ENCODE results near the gene AIDA. TPM values are rescaled to one million over a fixed set of nuclear protein-coding genes. Genes with fewer than 3 reads are reported as not detected.

Gene AIDA
- total RNA-seq, 1 experiment from 2014 or later: 73.1 TPM

- no TSS peak for BruUV-seq (replicated peaks)
- H3K4me3 ChIP-seq (ENCODE audit: low read depth in 2 of 2, low read length in 2 of 2): no peak overlapping the region
Measured at GRCh38 chr1:222754366-222755139, 42.3 kb upstream of the AIDA start.

GRCh38 chr1:222751255-222751654, 39.0 kb upstream of the AIDA start:
- Histone ChIP-seq H3K27ac (ENCODE audit: low read length) (no peak overlapping the region), H3K36me3 (ENCODE audit: control insufficient read depth, insufficient read depth, low read length) (no peaks in the 10 kb centered on the region), H3K9me3 (ENCODE audit: control insufficient read depth, insufficient read depth, low read depth, low read length) (no peaks in the 10 kb centered on the region), H3K27me3 (ENCODE audit: control insufficient read depth, insufficient read depth, low read length) (no peaks in the 10 kb centered on the region), H3K4me3 (ENCODE audit: low read depth in 2 of 2, low read length in 2 of 2) (no peak overlapping the region), H3K4me1 (ENCODE audit: control insufficient read depth, insufficient read depth, low read length) (no peaks in the 10 kb centered on the region)
- POLR2A ChIA-PET: interaction anchor here (0.6 kb wide), 1 partner anchor 11 kb away, joined by 7 read pairs; no protein-coding TSS in a partner anchor
- in situ Hi-C loops (cut with HindIII; ENCODE audit: low pct_unique_long_range_greater_than_20kb, low sequenced_read_pairs): no loop called here
- DNase-seq (ENCODE audit: low read depth, low spot score) (no peak), ATAC-seq (no peak)
- no TSS peak for BruUV-seq (replicated peaks)
- intact Hi-C loops (cut with micrococcal nuclease; ENCODE audit: unreplicated experiment): no loop called here
- CTCF ChIA-PET: no interaction called here
- TF ChIP-seq REST (IDR thresholded peaks at IDR 0.05; ENCODE audit: insufficient read depth in 1 of 2, low read depth in 2 of 2, low read length in 1 of 2): no peak
- no peak for TF ChIP-seq TCF7L2 (IDR thresholded peaks at IDR 0.05; ENCODE audit: low read depth, low read length)

More at GRCh38 chr1:222754366-222755139, 42.3 kb upstream of the AIDA start:
- ATAC-seq (peak; percentile 96), DNase-seq (ENCODE audit: low read depth, low spot score) (peak; percentile 35)
- ChIA-PET POLR2A (no interaction called here), CTCF (interaction anchor here (0.9 kb wide), 1 partner anchor 15 kb away, joined by 3 read pairs; no protein-coding TSS in a partner anchor)
- H3K27ac ChIP-seq (ENCODE audit: low read length): no peak overlapping the region
- intact Hi-C loops (cut with micrococcal nuclease; ENCODE audit: unreplicated experiment): no loop called here
- H3K9me3 ChIP-seq (ENCODE audit: control insufficient read depth, insufficient read depth, low read depth, low read length): no peaks in the 10 kb centered on the region
- H3K4me1 ChIP-seq (ENCODE audit: control insufficient read depth, insufficient read depth, low read length): no peaks in the 10 kb centered on the region
- TF ChIP-seq SIN3A (IDR thresholded peaks at IDR 0.05; ENCODE audit: borderline replicate concordance, insufficient read depth, low read depth, low read length): no peak
- no peak for TF ChIP-seq TCF7L2 (IDR thresholded peaks at IDR 0.05; ENCODE audit: low read depth, low read length)
- TF ChIP-seq CTCF (IDR thresholded peaks at IDR 0.05): no peak
- no peak for TF ChIP-seq POLR2AphosphoS5 (IDR thresholded peaks at IDR 0.05; ENCODE audit: low read depth, low read length)
- TF ChIP-seq REST (IDR thresholded peaks at IDR 0.05; ENCODE audit: insufficient read depth in 1 of 2, low read depth in 2 of 2, low read length in 1 of 2): no peak
- no peaks in the 10 kb centered on the region for H3K36me3 ChIP-seq (ENCODE audit: control insufficient read depth, insufficient read depth, low read length)
- in situ Hi-C loops (cut with HindIII; ENCODE audit: low pct_unique_long_range_greater_than_20kb, low sequenced_read_pairs): no loop called here
- no peaks in the 10 kb centered on the region for H3K27me3 ChIP-seq (ENCODE audit: control insufficient read depth, insufficient read depth, low read length)

Data from Panc1 (cell line).